ENCODE results near the gene SFPQ. TPM values are rescaled to one million over a fixed set of nuclear protein-coding genes. Genes with fewer than 3 reads are reported as not detected.

Gene SFPQ
- total and polyA plus RNA-seq, 2 experiments from 2014 or later: 170 to 183 TPM

DNA sequence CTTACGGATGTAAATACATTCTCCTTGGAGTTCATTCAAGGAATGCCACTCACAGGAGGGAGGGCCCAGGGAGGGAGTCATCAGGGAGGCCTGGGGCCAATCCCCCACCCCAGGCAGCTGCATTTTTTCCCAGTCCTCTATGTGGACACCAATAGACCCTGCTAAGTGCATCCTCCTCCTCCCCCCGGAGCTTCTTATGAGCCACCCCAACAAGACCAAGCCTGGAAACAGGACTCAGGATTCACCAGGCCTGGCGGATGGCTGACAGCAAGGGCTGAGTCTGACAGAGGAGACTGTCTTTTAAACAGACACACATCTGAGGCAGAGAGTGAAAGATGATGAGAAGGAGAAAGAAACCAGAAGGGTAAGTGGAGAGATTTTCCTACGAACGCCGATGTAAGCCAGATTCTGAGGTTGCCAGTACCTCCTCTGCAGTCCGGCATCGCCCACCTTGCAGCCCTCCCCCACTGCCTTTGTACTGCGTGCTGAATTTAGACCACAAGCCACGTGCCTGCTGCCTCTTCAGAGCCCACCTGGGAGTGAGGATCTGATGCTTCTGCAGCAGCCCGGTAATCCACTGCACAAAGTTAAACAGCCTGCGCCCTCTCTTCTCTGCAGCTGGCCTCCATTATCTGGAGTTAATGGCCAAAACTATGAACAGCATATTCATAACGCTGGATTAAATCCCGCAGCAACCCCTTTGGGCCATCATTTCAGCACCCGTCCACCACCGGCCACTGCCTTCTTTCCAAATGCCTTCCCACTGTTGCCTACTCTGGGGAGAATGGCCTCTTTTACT, 17.6 kb upstream of the SFPQ start:
- Histone ChIP-seq H3K4me1 (ENCODE audit: insufficient read depth) (no peaks in the 10 kb centered on the region), H3K27me3 (no peaks in the 10 kb centered on the region), H3K79me2 (no peaks in the 10 kb centered on the region), H3K4me2 (peak overlapping the region; percentile 9), H4K20me1 (ENCODE audit: insufficient read depth, poor library complexity, severe bottlenecking) (no peaks in the 10 kb centered on the region), H3K9me2 (replicated peaks; ENCODE audit: insufficient read depth) (no peaks in the 10 kb centered on the region), H2AFZ (no peak overlapping the region), H3K9me3 (ENCODE audit: low read depth) (no peaks in the 10 kb centered on the region), H3K36me3 (replicated peaks; ENCODE audit: insufficient read depth, low read depth) (no peaks in the 10 kb centered on the region), H3K27ac (no peak overlapping the region), H3K4me3 (no peak overlapping the region)
- WGBS (ENCODE audit: low lambda C conversion rate, missing lambda C conversion rate): 49% methylated on average over 16 of the region's 16 CpGs
- no peak for DNase-seq (ENCODE audit: low spot score)
- TF ChIP-seq EZH2phosphoT487 (IDR thresholded peaks at IDR 0.05; ENCODE audit: low read depth, severe bottlenecking, unreplicated experiment): no peak
- TF ChIP-seq, protein P1, sequence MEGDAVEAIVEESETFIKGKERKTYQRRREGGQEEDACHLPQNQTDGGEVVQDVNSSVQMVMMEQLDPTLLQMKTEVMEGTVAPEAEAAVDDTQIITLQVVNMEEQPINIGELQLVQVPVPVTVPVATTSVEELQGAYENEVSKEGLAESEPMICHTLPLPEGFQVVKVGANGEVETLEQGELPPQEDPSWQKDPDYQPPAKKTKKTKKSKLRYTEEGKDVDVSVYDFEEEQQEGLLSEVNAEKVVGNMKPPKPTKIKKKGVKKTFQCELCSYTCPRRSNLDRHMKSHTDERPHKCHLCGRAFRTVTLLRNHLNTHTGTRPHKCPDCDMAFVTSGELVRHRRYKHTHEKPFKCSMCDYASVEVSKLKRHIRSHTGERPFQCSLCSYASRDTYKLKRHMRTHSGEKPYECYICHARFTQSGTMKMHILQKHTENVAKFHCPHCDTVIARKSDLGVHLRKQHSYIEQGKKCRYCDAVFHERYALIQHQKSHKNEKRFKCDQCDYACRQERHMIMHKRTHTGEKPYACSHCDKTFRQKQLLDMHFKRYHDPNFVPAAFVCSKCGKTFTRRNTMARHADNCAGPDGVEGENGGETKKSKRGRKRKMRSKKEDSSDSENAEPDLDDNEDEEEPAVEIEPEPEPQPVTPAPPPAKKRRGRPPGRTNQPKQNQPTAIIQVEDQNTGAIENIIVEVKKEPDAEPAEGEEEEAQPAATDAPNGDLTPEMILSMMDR (IDR thresholded peaks at IDR 0.05; ENCODE audit: poor library complexity): no peak
- no peak for TF ChIP-seq EZH2 (IDR thresholded peaks at IDR 0.05; ENCODE audit: borderline replicate concordance)

DNA sequence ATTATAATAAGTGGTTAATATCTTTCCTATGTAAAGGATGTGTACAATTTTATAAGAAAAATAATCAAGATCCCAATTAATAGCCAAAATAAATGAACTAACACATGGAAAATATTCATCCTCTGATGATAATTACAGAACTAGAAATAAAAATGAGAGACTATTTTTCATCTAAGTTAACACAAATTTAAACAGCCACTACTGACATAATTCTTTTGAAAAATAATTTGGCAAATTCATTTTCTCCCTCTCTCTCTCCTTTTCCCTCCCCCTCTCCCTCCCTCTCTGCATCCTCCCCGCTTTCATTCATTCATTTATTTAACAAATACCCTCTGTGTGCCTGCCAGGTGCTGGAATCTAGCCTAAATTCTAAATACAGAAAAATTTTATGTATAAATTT, 10.3 kb upstream of the SFPQ start:
- WGBS (ENCODE audit: low lambda C conversion rate, missing lambda C conversion rate): 100% methylated on average over 1 of the region's 1 CpG

GRCh38 chr1:35202048-35202719, 9.2 kb upstream of the SFPQ start:
- Histone ChIP-seq H3K4me1 (ENCODE audit: insufficient read depth) (no peaks in the 10 kb centered on the region), H3K36me3 (replicated peaks; ENCODE audit: insufficient read depth, low read depth) (no peaks in the 10 kb centered on the region), H3K4me2 (peak overlapping the region; percentile 51), H3K9me3 (ENCODE audit: low read depth) (no peaks in the 10 kb centered on the region), H2AFZ (peak overlapping the region; percentile 40), H3K27me3 (no peaks in the 10 kb centered on the region), H3K4me3 (no peak overlapping the region), H3K79me2 (no peaks in the 10 kb centered on the region), H3K27ac (no peak overlapping the region), H3K9me2 (replicated peaks; ENCODE audit: insufficient read depth) (no peaks in the 10 kb centered on the region), H4K20me1 (ENCODE audit: insufficient read depth, poor library complexity, severe bottlenecking) (no peaks in the 10 kb centered on the region)
- peak; percentile 86 for DNase-seq (ENCODE audit: low spot score)
- TF ChIP-seq, protein P1 (IDR thresholded peaks at IDR 0.05; ENCODE audit: poor library complexity): peak; percentile 82
- TF ChIP-seq EZH2 (IDR thresholded peaks at IDR 0.05; ENCODE audit: borderline replicate concordance): no peak
- 27% methylated on average over 6 of the region's 6 CpGs for WGBS (ENCODE audit: low lambda C conversion rate, missing lambda C conversion rate)

More for the DNA sequence above, 10.3 kb upstream of the SFPQ start:
- Histone ChIP-seq H3K4me1 (ENCODE audit: insufficient read depth) (no peaks in the 10 kb centered on the region), H3K36me3 (replicated peaks; ENCODE audit: insufficient read depth, low read depth) (no peaks in the 10 kb centered on the region), H3K4me2 (no peak overlapping the region), H4K20me1 (ENCODE audit: insufficient read depth, poor library complexity, severe bottlenecking) (no peaks in the 10 kb centered on the region), H3K79me2 (no peaks in the 10 kb centered on the region), H3K9me2 (replicated peaks; ENCODE audit: insufficient read depth) (no peaks in the 10 kb centered on the region), H3K27ac (no peak overlapping the region), H3K9me3 (ENCODE audit: low read depth) (no peaks in the 10 kb centered on the region), H3K4me3 (no peak overlapping the region), H3K27me3 (no peaks in the 10 kb centered on the region), H2AFZ (no peak overlapping the region)
- TF ChIP-seq, protein P1 (IDR thresholded peaks at IDR 0.05; ENCODE audit: poor library complexity): no peak
- no peak for TF ChIP-seq EZH2 (IDR thresholded peaks at IDR 0.05; ENCODE audit: borderline replicate concordance)
- no peak for DNase-seq (ENCODE audit: low spot score)
